Measurements from ENCODE around the gene ZNF236. TPM values are rescaled to one million over a fixed set of nuclear protein-coding genes. Genes with fewer than 3 reads are reported as not detected.

ZNF236 gene
- polyA plus RNA-seq, 2 of the 4 experiments (the other 2 are of a cell fraction) = 2.6 to 7.8 TPM

DNA sequence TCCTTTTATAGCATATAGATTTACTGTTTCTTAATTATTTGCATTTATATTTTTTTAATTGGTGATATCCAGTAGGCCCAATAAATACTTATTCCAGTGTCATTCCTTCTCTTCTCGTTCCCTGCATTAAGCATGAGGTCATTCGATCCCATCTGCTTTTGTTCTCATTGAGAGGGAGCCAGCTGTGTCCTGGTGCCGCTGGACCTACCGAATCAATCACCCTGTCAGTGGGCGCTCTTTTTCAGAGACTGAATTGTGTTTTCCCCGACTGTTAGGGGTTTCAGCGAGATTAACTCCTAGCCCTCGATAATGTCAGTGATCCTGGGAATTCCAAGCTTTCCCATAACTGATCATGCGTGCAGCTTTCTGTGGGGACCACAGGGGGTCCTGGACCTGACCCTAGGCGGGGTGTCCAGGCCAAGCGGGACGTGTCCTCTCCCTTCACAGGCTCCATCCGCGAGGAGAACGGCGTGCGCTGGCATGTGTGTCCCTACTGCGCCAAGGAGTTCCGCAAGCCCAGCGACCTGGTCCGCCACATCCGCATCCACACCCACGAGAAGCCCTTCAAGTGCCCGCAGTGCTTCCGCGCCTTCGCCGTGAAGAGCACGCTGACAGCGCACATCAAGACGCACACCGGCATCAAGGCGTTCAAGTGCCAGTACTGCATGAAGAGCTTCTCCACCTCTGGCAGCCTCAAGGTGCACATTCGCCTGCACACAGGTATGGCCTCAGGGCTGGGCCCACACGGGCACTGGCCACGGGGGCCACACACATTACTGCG lies 72.4 kb downstream of the ZNF236 start:
- no peak for ATAC-seq
- CTCF ChIA-PET = no interaction called here
- Histone ChIP-seq H3K4me1 (no peaks in the 10 kb centered on the region), H3K4me3 (no peak overlapping the region), H3K9me3 (no peaks in the 10 kb centered on the region), H3K4me2 (no peak overlapping the region), H3K27ac (no peak overlapping the region)
- POLR2A ChIA-PET = no interaction called here
- DNase-seq (ENCODE audit: low read depth in 1 of 2, low spot score in 1 of 2) = no peak
- FAIRE-seq = no peak
- TF ChIP-seq MAFK (IDR thresholded peaks at IDR 0.05; ENCODE audit: partially characterized antibody) (no peak), NR3C1 (IDR thresholded peaks at IDR 0.05) (no peak), JUNB (IDR thresholded peaks at IDR 0.05) (no peak), RFX5 (IDR thresholded peaks at IDR 0.05) (no peak), TFCP2L1 (CRISPR knock-in tag; IDR thresholded peaks at IDR 0.05) (no peak), MYC (IDR thresholded peaks at IDR 0.05; ENCODE audit: borderline replicate concordance, low read length) (no peak), NPAS2 (CRISPR knock-in tag; IDR thresholded peaks at IDR 0.05; ENCODE audit: borderline replicate concordance) (no peak), KDM1A (IDR thresholded peaks at IDR 0.05; ENCODE audit: low read depth) (no peak)
- TF ChIP-seq, protein P1, sequence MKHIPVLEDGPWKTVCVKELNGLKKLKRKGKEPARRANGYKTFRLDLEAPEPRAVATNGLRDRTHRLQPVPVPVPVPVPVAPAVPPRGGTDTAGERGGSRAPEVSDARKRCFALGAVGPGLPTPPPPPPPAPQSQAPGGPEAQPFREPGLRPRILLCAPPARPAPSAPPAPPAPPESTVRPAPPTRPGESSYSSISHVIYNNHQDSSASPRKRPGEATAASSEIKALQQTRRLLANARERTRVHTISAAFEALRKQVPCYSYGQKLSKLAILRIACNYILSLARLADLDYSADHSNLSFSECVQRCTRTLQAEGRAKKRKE (CRISPR knock-in tag; IDR thresholded peaks at IDR 0.05; ENCODE audit: low read depth) = no peak
- TF ChIP-seq, protein P2, sequence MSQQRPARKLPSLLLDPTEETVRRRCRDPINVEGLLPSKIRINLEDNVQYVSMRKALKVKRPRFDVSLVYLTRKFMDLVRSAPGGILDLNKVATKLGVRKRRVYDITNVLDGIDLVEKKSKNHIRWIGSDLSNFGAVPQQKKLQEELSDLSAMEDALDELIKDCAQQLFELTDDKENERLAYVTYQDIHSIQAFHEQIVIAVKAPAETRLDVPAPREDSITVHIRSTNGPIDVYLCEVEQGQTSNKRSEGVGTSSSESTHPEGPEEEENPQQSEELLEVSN (IDR thresholded peaks at IDR 0.05; ENCODE audit: borderline replicate concordance, low read depth) = no peak
- 94% methylated on average over 20 of the region's 37 CpGs for WGBS (ENCODE audit: missing lambda C conversion rate)

DNA sequence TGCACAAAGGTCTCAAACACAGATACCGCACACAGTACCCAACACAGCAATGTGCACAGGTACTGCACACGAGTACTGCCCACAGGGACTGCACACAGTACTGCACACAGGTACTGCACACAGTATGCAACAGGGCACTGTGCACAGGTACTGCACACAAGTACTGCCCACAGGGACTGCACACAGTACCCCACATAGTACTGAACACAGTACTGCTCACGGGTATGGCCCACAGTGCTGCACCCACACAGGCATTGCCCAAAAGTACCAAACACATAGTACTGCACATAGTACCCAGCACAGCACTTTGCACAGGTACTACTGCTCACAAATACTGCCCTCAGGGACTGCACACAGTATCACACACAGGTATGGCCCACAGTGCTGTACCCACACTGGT lies 73.1 kb downstream of the ZNF236 start:
- CTCF ChIA-PET = no interaction called here
- no peak for FAIRE-seq
- POLR2A ChIA-PET = no interaction called here
- H3K4me2 ChIP-seq = no peak overlapping the region
- H3K27ac ChIP-seq = no peak overlapping the region
- no peaks in the 10 kb centered on the region for H3K4me1 ChIP-seq
- no peak overlapping the region for H3K4me3 ChIP-seq
- TF ChIP-seq ZSCAN20 (CRISPR knock-in tag; IDR thresholded peaks at IDR 0.05) (no peak), ZNF302 (CRISPR knock-in tag; IDR thresholded peaks at IDR 0.05) (no peak), RCOR1 (IDR thresholded peaks at IDR 0.05; ENCODE audit: low read depth, low read length) (no peak), NFE2L2 (conservative IDR thresholded peaks at IDR 0.05; ENCODE audit: low read length) (no peak), CEBPB (IDR thresholded peaks at IDR 0.05) (no peak), TP53 (CRISPR knock-in tag; IDR thresholded peaks at IDR 0.05) (no peak), RARB (CRISPR knock-in tag; IDR thresholded peaks at IDR 0.05) (no peak), EHF (CRISPR knock-in tag; IDR thresholded peaks at IDR 0.05) (no peak), NPAS2 (CRISPR knock-in tag; IDR thresholded peaks at IDR 0.05; ENCODE audit: borderline replicate concordance) (no peak)
- 100% methylated on average over 1 of the region's 3 CpGs for WGBS (ENCODE audit: missing lambda C conversion rate)
- ATAC-seq = no peak
- DNase-seq (ENCODE audit: low read depth in 1 of 2, low spot score in 1 of 2) = no peak
- H3K9me3 ChIP-seq = no peaks in the 10 kb centered on the region

DNA sequence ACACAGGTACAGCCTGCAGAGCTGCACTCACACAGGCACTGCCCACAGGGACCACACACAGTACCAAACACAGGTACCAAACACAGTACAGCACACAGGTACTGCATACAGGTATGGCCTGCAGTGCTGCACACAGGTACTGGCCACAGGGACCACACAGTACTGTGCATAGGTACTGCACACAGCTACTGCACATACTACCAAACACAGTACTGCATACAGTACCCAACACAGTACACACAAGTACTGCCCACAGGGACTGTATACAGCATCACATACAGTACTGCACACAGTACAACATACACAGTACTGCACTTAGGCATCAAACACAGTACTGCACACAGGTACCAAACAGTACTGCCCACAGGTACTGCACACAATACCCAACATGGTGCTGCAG lies 74.3 kb downstream of the ZNF236 start:
- H3K4me2 ChIP-seq = no peak overlapping the region
- POLR2A ChIA-PET = no interaction called here
- FAIRE-seq = no peak
- no peaks in the 10 kb centered on the region for H3K4me1 ChIP-seq
- TF ChIP-seq RAD21 (conservative IDR thresholded peaks at IDR 0.05 in 1 of 2, IDR thresholded peaks at IDR 0.05 in 1 of 2) (no peak), CBX8 (IDR thresholded peaks at IDR 0.05) (no peak), RFX5 (IDR thresholded peaks at IDR 0.05) (no peak), NR3C1 (IDR thresholded peaks at IDR 0.05) (no peak), HOXB5 (CRISPR knock-in tag; IDR thresholded peaks at IDR 0.05) (no peak), PHF8 (IDR thresholded peaks at IDR 0.05; ENCODE audit: borderline replicate concordance, low read depth) (no peak), RNF2 (IDR thresholded peaks at IDR 0.05; ENCODE audit: borderline replicate concordance, low read depth) (no peak), ZFP36 (IDR thresholded peaks at IDR 0.05; ENCODE audit: borderline replicate concordance, partially characterized antibody) (no peak), ZSCAN20 (CRISPR knock-in tag; IDR thresholded peaks at IDR 0.05) (no peak), ZC3H11A (IDR thresholded peaks at IDR 0.05) (no peak), CHD4 (IDR thresholded peaks at IDR 0.05; ENCODE audit: borderline replicate concordance) (no peak), HEYL (CRISPR knock-in tag; IDR thresholded peaks at IDR 0.05) (no peak), CEBPB (IDR thresholded peaks at IDR 0.05) (no peak)
- TF ChIP-seq, protein P3, sequence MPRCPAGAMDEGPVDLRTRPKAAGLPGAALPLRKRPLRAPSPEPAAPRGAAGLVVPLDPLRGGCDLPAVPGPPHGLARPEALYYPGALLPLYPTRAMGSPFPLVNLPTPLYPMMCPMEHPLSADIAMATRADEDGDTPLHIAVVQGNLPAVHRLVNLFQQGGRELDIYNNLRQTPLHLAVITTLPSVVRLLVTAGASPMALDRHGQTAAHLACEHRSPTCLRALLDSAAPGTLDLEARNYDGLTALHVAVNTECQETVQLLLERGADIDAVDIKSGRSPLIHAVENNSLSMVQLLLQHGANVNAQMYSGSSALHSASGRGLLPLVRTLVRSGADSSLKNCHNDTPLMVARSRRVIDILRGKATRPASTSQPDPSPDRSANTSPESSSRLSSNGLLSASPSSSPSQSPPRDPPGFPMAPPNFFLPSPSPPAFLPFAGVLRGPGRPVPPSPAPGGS (IDR thresholded peaks at IDR 0.05) = no peak
- TF ChIP-seq, protein P1 (CRISPR knock-in tag; IDR thresholded peaks at IDR 0.05; ENCODE audit: low read depth) = no peak
- TF ChIP-seq, protein P2 (IDR thresholded peaks at IDR 0.05; ENCODE audit: borderline replicate concordance, low read depth) = no peak
- H3K27ac ChIP-seq = no peak overlapping the region
- no peak for ATAC-seq
- no peak for DNase-seq (ENCODE audit: low read depth in 1 of 2, low spot score in 1 of 2)
- no peaks in the 10 kb centered on the region for H3K9me3 ChIP-seq
- CTCF ChIA-PET = no interaction called here
- no peak overlapping the region for H3K4me3 ChIP-seq

All from A549 (cell line).